GM19099 (cell line): ENCODE measurements around the gene CD40LG.

Source experiments
- POLR2A ChIP-seq: IDR thresholded peaks from 3 replicates; pipeline ENCODE4 v1.6.1; 2011; ENCODE audit warnings: low read depth; ENCODE audit not compliant: insufficient read length; ENCODE audit errors: extremely low read depth

CD40LG gene

GRCh38 chrX:136667446-136668168, 19.6 kb downstream of the CD40LG start:
- TF ChIP-seq POLR2A: no peak

GRCh38 chrX:136671006-136671610, 23.1 kb downstream of the CD40LG start:
- TF ChIP-seq POLR2A: no peak

- TF ChIP-seq POLR2A: no peak
Measured at GRCh38 chrX:136674270-136674985, 26.5 kb downstream of the CD40LG start.

- TF ChIP-seq POLR2A: no peak
Measured at GRCh38 chrX:136679531-136679930, 31.6 kb downstream of the CD40LG start.

- TF ChIP-seq POLR2A: no peak
Measured at GRCh38 chrX:136684120-136684519, 36.2 kb downstream of the CD40LG start.

GRCh38 chrX:136687457-136687856, 39.5 kb downstream of the CD40LG start:
- no peak for TF ChIP-seq POLR2A

GRCh38 chrX:136689436-136689835, 41.5 kb downstream of the CD40LG start:
- TF ChIP-seq POLR2A: no peak

- no peak for TF ChIP-seq POLR2A
Measured at GRCh38 chrX:136691028-136691809, 43.3 kb downstream of the CD40LG start.

- no peak for TF ChIP-seq POLR2A
Measured at GRCh38 chrX:136692271-136692670, 44.3 kb downstream of the CD40LG start.

GRCh38 chrX:136694431-136695087, 46.6 kb downstream of the CD40LG start:
- no peak for TF ChIP-seq POLR2A

GRCh38 chrX:136697156-136697555, 49.2 kb downstream of the CD40LG start:
- TF ChIP-seq POLR2A: no peak

- TF ChIP-seq POLR2A: no peak
Measured at GRCh38 chrX:136708348-136708747, 60.4 kb downstream of the CD40LG start.
